SKM-1 (cell line): ENCODE results near the gene FBXL15.

Source experiments
- DNase-seq: peaks from one replicate; lab custom pipeline; 2025; ENCODE audit not compliant: unreplicated experiment; lab: John Stamatoyannopoulos, UW

The FBXL15 gene

GRCh38 chr10:102397222-102398171 lies 23.1 kb upstream of the FBXL15 start:
- no peak for DNase-seq

- DNase-seq = no peak
Observed at GRCh38 chr10:102398172-102399020, 22.2 kb upstream of the FBXL15 start.

- peak; percentile 76 for DNase-seq
Observed at GRCh38 chr10:102399217-102400021, 21.2 kb upstream of the FBXL15 start.

- no peak for DNase-seq
Observed at GRCh38 chr10:102400076-102400475, 20.6 kb upstream of the FBXL15 start.

- DNase-seq = no peak
Observed at GRCh38 chr10:102400598-102401341, 19.9 kb upstream of the FBXL15 start.

GRCh38 chr10:102401342-102401654 lies 19.3 kb upstream of the FBXL15 start:
- DNase-seq = no peak

- DNase-seq = no peak
Observed at GRCh38 chr10:102401735-102402511, 18.7 kb upstream of the FBXL15 start.

GRCh38 chr10:102402512-102402896 lies 18.1 kb upstream of the FBXL15 start:
- no peak for DNase-seq

GRCh38 chr10:102403115-102403514 lies 17.5 kb upstream of the FBXL15 start:
- DNase-seq = no peak

GRCh38 chr10:102404361-102405107 lies 16.1 kb upstream of the FBXL15 start:
- DNase-seq = no peak

- no peak for DNase-seq
Observed at GRCh38 chr10:102405108-102405571, 15.5 kb upstream of the FBXL15 start.

GRCh38 chr10:102405632-102406031 lies 15.0 kb upstream of the FBXL15 start:
- no peak for DNase-seq

- DNase-seq = no peak
Observed at GRCh38 chr10:102406815-102407214, 13.8 kb upstream of the FBXL15 start.

GRCh38 chr10:102407425-102408130 lies 13.1 kb upstream of the FBXL15 start:
- DNase-seq = no peak

GRCh38 chr10:102408131-102408727 lies 12.4 kb upstream of the FBXL15 start:
- DNase-seq = no peak

- DNase-seq = no peak
Observed at GRCh38 chr10:102408728-102409603, 11.7 kb upstream of the FBXL15 start.
